ENCODE measurements around the gene DMRTB1. TPM values are rescaled to one million over a fixed set of nuclear protein-coding genes. Genes with fewer than 3 reads are reported as not detected.

Gene DMRTB1
- total and polyA plus RNA-seq, 2 donors (not counting 1 experiment from before 2014, with no cell fraction given) = not detected

DNA sequence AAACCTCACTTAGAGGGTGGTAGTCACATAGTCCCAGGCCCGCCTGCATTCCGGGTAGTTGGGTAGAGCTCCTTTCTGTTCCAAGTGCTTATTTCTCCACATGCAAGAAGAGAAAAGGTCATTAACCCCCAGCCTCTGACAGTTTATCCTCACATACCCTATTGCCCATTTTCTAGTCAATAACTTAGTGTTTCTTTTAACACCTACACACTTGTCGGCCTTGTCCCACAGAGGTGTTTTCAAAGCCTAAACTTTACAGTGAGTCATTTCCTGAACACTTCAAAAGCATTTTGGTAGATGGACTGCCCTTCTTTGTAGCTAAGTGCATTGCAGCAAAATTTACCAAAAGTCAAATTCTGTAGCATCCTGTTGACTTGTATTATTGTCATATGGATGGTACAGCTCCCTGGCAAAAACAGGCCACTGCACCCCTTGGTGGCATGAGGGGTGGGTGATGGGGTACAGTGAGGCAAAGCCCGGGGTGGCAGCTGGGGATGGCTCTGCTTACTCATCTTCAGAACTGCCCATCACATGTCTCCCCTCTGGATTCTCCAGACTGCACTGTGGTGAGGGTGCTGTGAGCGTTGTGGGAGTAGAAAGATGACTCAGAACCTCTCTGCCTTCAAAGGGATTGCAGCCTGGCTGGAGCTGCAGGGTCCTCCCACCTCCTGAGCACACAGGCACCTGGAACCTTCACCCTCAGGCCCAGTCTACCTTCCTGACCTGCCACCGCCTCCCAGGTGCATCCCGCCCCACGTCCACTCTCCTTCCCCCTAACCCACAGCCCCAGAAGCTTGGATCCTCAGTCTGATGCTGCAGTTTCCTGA lies 45.8 kb upstream of the DMRTB1 start:
- H3K4me3 ChIP-seq (replicated peaks in 1 of 4; ENCODE audit: control extremely low read depth in 1 of 4, insufficient read depth in 1 of 4, low read depth in 3 of 4, low read length in 4 of 4) = no peak overlapping the region
- H4K20me1 ChIP-seq (ENCODE audit: control insufficient read depth, extremely low read depth, insufficient read depth, low read length) = no peaks in the 10 kb centered on the region
- no peak overlapping the region for H3K9ac ChIP-seq (ENCODE audit: insufficient read depth, low read length)
- no peaks in the 10 kb centered on the region for H3K36me3 ChIP-seq (ENCODE audit: control insufficient read depth, insufficient read depth, low read length)
- no peaks in the 10 kb centered on the region for H3K9me3 ChIP-seq (ENCODE audit: control insufficient read depth, insufficient read depth, low read depth, low read length)
- TF ChIP-seq, protein P1, sequence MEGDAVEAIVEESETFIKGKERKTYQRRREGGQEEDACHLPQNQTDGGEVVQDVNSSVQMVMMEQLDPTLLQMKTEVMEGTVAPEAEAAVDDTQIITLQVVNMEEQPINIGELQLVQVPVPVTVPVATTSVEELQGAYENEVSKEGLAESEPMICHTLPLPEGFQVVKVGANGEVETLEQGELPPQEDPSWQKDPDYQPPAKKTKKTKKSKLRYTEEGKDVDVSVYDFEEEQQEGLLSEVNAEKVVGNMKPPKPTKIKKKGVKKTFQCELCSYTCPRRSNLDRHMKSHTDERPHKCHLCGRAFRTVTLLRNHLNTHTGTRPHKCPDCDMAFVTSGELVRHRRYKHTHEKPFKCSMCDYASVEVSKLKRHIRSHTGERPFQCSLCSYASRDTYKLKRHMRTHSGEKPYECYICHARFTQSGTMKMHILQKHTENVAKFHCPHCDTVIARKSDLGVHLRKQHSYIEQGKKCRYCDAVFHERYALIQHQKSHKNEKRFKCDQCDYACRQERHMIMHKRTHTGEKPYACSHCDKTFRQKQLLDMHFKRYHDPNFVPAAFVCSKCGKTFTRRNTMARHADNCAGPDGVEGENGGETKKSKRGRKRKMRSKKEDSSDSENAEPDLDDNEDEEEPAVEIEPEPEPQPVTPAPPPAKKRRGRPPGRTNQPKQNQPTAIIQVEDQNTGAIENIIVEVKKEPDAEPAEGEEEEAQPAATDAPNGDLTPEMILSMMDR (conservative IDR thresholded peaks at IDR 0.05 in 1 of 2, IDR thresholded peaks at IDR 0.05 in 1 of 2; ENCODE audit: low read depth in 1 of 2, low read length in 2 of 2) = no peak
- no peak for TF ChIP-seq EZH2 (IDR thresholded peaks at IDR 0.05; ENCODE audit: low read length, missing control alignments)
- H3K4me2 ChIP-seq (ENCODE audit: extremely low read depth, insufficient read depth, low read length) = no peak overlapping the region
- H3K27me3 ChIP-seq (ENCODE audit: control insufficient read depth, insufficient read depth, low read length) = peaks cover 19% of the 10 kb centered on the region
- H2AFZ ChIP-seq (ENCODE audit: low read length) = no peak overlapping the region
- H3K4me1 ChIP-seq (ENCODE audit: control insufficient read depth, extremely low read depth, insufficient read depth, low read length) = peaks cover 6% of the 10 kb centered on the region
- no peak overlapping the region for H3K27ac ChIP-seq (ENCODE audit: insufficient read depth, low read length)
- H3K79me2 ChIP-seq (ENCODE audit: control insufficient read depth, insufficient read depth, low read length) = no peaks in the 10 kb centered on the region
- peak; percentile 54 to 95 for DNase-seq (ENCODE audit: low read depth in 2 of 2)

DNA sequence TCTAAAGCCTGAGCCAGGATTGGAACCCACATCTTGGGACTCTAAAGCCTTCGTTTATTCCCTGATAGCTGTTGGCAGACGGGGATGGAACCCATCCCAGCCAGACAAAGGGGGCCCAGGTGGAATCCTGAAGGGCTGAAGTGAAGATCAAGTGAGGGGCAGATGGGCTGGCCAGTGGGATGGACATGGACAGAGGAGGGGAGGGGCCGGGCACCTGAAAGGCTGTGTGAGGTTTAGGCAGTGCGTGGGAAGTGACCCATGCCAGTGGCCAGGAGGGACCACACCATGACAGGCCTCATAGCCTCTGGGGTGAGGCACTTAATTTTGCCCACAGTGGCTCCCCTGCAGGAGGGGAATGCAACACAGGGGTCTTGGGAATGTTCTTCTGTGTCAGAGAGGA lies 44.6 kb upstream of the DMRTB1 start:
- H3K4me3 ChIP-seq (replicated peaks in 1 of 4; ENCODE audit: control extremely low read depth in 1 of 4, insufficient read depth in 1 of 4, low read depth in 3 of 4, low read length in 4 of 4) = no peak overlapping the region
- no peaks in the 10 kb centered on the region for H3K9me3 ChIP-seq (ENCODE audit: control insufficient read depth, insufficient read depth, low read depth, low read length)
- H4K20me1 ChIP-seq (ENCODE audit: control insufficient read depth, extremely low read depth, insufficient read depth, low read length) = no peaks in the 10 kb centered on the region
- no peak overlapping the region for H2AFZ ChIP-seq (ENCODE audit: low read length)
- DNase-seq (ENCODE audit: low read depth in 2 of 2) = no peak
- H3K27me3 ChIP-seq (ENCODE audit: control insufficient read depth, insufficient read depth, low read length) = peaks cover 15% of the 10 kb centered on the region
- H3K36me3 ChIP-seq (ENCODE audit: control insufficient read depth, insufficient read depth, low read length) = no peaks in the 10 kb centered on the region
- no peak overlapping the region for H3K27ac ChIP-seq (ENCODE audit: insufficient read depth, low read length)
- H3K9ac ChIP-seq (ENCODE audit: insufficient read depth, low read length) = no peak overlapping the region
- no peak overlapping the region for H3K4me2 ChIP-seq (ENCODE audit: extremely low read depth, insufficient read depth, low read length)
- H3K79me2 ChIP-seq (ENCODE audit: control insufficient read depth, insufficient read depth, low read length) = no peaks in the 10 kb centered on the region
- H3K4me1 ChIP-seq (ENCODE audit: control insufficient read depth, extremely low read depth, insufficient read depth, low read length) = peaks cover 6% of the 10 kb centered on the region
- TF ChIP-seq EZH2 (IDR thresholded peaks at IDR 0.05; ENCODE audit: low read length, missing control alignments) = no peak
- TF ChIP-seq, protein P1 (conservative IDR thresholded peaks at IDR 0.05 in 1 of 2, IDR thresholded peaks at IDR 0.05 in 1 of 2; ENCODE audit: low read depth in 1 of 2, low read length in 2 of 2) = no peak

DNA sequence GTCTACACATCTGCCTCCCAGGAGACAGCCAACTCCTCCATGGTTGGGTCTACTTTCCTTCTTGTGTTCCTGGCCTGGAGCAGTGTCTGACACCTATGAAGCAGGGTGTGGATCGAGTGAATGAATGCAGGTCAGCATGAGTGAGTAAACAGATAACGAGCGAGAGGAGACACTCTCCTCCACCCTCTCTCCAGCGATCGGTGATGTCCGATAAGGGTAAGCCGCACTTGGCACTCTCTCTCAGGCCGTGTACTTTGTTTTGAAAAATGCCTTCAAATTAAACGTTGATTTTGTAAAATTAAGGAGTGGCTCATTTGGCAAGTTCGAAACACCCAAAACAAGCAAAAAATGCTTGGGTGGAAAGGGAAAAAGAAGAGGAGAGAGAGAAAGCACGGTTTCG lies 43.8 kb upstream of the DMRTB1 start:
- H3K4me2 ChIP-seq (ENCODE audit: extremely low read depth, insufficient read depth, low read length) = no peak overlapping the region
- no peaks in the 10 kb centered on the region for H3K79me2 ChIP-seq (ENCODE audit: control insufficient read depth, insufficient read depth, low read length)
- H3K4me1 ChIP-seq (ENCODE audit: control insufficient read depth, extremely low read depth, insufficient read depth, low read length) = peaks cover 6% of the 10 kb centered on the region
- no peaks in the 10 kb centered on the region for H3K36me3 ChIP-seq (ENCODE audit: control insufficient read depth, insufficient read depth, low read length)
- no peak overlapping the region for H2AFZ ChIP-seq (ENCODE audit: low read length)
- no peak overlapping the region for H3K9ac ChIP-seq (ENCODE audit: insufficient read depth, low read length)
- no peak for TF ChIP-seq EZH2 (IDR thresholded peaks at IDR 0.05; ENCODE audit: low read length, missing control alignments)
- TF ChIP-seq, protein P1 (conservative IDR thresholded peaks at IDR 0.05 in 1 of 2, IDR thresholded peaks at IDR 0.05 in 1 of 2; ENCODE audit: low read depth in 1 of 2, low read length in 2 of 2) = no peak
- H3K4me3 ChIP-seq (replicated peaks in 1 of 4; ENCODE audit: control extremely low read depth in 1 of 4, insufficient read depth in 1 of 4, low read depth in 3 of 4, low read length in 4 of 4) = no peak overlapping the region
- no peaks in the 10 kb centered on the region for H3K9me3 ChIP-seq (ENCODE audit: control insufficient read depth, insufficient read depth, low read depth, low read length)
- no peak overlapping the region for H3K27ac ChIP-seq (ENCODE audit: insufficient read depth, low read length)
- peaks cover 18% of the 10 kb centered on the region for H3K27me3 ChIP-seq (ENCODE audit: control insufficient read depth, insufficient read depth, low read length)
- DNase-seq (ENCODE audit: low read depth in 2 of 2) = no peak
- H4K20me1 ChIP-seq (ENCODE audit: control insufficient read depth, extremely low read depth, insufficient read depth, low read length) = no peaks in the 10 kb centered on the region
